Caki2 (cell line): Measurements from ENCODE around the gene MRPL52. TPM values are rescaled to one million over a fixed set of nuclear protein-coding genes. Genes with fewer than 3 reads are reported as not detected.
"Not testable (repeated sequence)": the region's sequence is repeated elsewhere in the genome, so short reads cannot be mapped to it uniquely, and the experiment has no call there.

ENCODE experiments used
- DNase-seq: peaks from one replicate; pipeline ENCODE4 v3.0.0-alpha.2; 2015; ENCODE audit warnings: low read depth
- in situ Hi-C: cut with HindIII; loops from 2 replicates; pipeline ENCODE4 v1.10.0; 2016; ENCODE audit warnings: low sequenced_read_pairs, low pct_unique_long_range_greater_than_20kb, mixed read lengths
- total RNA-seq: library from RNA; depleted of rRNA; stranded (reverse); fragments of >200 nt; shearing (Covaris generic); gene quantifications from 2 replicates; pipeline ENCODE4 v1.2.3, GENCODE V29; 2014; ENCODE audit warnings: low replicate concordance

MRPL52 gene
- total RNA-seq, 1 experiment from 2014 or later: 81.2 TPM

DNA sequence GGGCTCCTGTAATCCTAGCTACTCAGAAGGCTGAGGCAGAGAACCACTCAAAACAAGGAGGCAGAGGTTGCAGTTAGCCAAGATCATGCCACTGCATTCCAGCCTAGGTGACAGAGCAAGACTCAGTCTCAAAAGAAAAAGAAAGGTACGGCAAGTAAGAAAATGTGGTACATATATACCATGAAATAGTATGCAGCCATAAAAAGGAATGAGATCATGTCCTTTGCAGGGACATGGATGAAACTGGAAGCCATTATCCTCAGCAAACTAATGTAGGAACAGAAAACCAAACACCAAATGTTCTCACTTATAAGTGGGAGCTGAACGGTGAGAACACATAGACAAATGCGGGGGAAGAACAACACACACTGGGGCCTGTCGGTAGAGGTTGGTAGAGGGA lies 24.5 kb upstream of the MRPL52 start:
- in situ Hi-C loops, DNase-seq: not testable (repeated sequence)

DNA sequence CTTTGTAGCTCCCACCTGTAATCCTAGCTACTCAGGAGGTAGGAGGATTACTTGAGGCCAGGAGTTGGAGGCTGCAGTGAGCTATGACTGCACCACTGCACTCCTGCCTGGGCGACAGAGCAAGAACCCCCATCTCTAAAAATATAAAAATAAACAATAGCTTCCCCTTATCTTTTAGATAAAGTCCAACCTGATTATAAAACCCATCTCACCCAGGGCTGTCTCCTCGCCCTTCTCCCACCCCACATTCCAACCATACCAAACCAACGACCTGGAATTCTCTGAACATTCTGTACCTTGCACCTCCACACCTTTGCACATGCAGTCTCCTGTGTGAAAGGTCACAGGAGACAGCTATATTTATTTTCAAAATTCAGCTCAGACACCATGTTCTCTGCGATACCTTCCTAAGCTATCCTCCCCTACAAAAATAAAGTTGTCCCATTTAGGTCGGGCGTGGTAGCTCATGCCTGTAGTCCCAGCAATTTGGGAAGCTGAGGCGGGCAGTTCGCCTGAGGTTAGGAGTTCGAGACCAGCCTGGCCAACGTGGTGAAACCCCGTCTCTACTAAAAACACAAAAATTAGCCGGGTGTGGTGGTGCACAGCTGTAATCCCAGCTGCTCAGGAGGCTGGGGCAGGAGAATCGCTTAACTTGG lies 22.1 kb upstream of the MRPL52 start:
- no peak for DNase-seq
- in situ Hi-C loops: no loop called here

DNA sequence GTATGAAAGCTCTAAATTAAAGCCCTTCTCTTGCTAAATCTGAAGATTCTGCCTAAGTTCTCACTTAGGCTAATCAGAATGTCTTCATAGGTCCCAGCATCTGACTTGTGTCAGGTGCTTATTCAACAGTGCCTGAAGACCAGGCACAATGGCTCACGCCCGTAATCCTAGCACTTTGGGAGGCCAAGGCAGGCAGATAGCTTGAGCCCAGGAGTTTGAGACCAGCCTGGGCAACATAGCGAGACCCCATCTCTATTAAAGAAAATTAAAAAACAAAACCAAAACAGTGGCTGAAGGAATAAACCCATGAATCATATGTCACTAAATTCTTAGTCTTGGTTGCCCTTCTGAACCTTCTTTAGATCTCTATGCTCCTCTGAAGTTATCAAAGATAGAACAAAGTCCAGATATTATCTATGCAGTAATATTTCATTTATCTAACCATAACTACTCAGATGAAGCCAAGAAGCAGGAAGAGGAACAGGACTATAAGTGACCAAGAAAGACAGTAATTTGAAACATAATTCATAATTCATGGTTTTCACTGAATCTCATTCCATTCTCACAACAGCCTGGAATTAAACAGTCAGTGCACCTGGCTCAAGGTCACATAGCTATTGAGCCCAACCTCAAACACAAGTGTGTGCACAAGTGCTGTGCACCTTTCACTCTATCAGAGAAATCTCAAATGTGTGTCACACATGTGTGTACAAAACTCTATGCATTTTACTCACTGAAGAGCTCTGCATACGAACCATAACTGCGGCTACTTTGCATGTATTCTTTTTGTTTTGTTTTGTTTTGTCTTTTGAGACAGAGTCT lies 21.1 kb upstream of the MRPL52 start:
- DNase-seq: no peak
- in situ Hi-C loops: no loop called here

DNA sequence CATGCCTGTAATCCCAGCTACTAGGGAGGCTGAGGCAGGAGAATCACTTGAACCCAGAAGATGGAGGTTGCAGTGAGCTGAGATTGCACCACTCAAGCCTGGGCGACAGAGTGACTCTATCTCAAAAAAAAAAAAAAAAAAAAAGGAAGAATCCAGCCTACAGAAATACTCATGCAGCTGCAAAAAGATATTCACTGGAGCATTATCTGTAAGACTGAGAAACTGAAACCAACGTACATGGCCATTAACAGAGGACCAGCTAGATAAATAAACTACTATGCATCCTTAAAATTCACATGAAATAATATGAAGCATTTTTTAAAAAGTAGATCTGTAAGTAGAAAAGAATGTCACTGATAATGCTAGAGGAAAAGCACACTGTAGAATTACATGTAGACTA lies 18.0 kb upstream of the MRPL52 start:
- in situ Hi-C loops: no loop called here
- no peak for DNase-seq

DNA sequence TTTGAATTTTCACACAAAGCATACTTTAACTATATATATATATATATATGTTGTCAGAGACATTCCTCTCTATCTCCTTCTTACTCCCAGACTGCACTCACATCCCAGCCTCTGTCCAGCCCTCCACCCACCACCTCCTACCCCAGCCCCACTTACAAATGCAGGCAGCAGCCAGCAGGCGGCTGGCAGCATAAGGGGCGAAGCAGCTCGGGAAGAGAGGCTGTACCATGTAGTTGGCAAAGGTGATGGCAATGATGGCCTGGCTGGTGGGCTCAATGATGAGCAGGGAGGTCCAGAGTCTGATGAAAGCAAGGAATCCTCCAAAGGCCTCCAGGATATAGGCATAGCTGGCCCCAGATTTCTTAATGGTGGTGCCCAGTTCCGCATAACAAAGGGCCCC lies 16.9 kb upstream of the MRPL52 start:
- no peak for DNase-seq
- in situ Hi-C loops: no loop called here

DNA sequence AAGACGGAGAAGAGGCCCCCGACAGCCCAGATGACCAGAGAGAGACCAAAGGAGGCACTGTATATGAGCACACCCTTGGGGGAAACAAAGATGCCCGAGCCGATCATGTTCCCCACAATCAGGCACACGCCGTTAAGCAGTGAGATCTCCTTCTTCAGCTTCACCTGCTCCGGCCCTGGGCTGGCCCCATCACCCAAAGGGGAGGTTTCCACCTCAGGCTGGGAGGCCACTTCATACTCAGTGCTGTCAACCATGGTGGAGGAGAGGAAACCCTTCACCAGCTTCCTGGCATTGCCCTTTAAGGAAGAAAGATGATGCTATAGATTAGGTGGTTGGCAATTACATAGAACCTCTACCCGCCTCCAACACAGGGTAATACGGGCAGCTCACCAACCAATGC lies 16.5 kb upstream of the MRPL52 start:
- in situ Hi-C loops: no loop called here
- no peak for DNase-seq

DNA sequence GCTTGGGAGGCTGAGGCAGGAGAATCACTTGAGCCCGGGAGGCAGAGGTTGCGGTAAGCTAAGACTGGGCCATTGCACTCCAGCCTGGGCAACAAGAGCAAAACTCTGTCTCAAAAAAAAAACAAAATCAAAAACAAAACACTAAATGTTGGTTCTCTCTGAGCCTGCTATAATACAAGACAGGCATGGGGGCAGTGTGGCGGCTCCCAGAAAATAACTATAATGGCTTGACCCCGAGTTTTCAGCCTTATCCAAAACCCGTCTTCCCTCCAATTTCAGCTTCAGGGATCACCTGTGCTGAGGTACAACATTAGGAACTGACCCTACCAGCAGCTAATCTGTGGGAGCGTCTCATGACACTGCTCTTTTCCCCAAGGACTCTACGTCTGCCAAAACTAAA lies 15.3 kb upstream of the MRPL52 start:
- in situ Hi-C loops: no loop called here
- DNase-seq: no peak

DNA sequence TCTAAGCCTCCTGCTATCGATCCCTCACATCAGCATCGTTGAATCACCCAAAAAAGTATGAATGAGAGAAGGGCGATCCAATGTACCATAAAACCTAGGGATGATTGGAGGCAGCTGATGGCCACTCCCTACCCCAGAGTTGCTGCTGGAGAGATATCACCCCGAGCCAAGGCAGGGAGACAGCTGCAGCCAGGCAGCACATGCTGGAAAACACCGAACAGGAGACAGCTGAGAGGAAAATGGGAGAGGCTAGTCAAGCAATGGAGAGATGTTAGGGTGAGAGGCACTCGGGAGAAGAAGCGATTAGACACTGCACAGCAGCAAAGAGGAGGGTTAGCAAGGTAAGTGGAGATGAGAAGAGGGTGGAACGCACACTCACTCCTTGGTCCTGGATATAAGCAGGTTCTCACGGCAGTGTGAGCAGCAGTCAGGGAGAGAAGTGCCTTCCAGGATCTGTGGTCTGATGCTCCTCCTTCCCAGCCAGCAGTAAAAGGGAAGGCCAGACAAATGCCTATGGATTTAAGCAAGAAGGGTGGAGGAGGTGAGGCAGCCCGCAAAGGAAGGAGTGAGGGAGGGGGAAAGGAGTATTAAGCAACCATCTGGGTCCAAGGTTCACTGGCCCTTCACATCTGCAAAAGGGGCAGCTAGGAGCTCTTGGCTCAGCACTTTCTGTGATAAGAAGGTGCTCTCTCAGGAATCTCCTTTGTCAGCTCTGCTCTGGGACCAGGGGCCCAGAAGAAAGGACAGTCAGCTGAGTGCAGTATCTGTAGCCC lies 14.6 kb upstream of the MRPL52 start, which contains the start of gene SLC7A7:
TSS of gene SLC7A7 (minus strand) at position 495 of the 773 bp plus-strand sequence. CDS start 2,037 bp downstream, outside the sequence.
- in situ Hi-C loops: no loop called here

DNA sequence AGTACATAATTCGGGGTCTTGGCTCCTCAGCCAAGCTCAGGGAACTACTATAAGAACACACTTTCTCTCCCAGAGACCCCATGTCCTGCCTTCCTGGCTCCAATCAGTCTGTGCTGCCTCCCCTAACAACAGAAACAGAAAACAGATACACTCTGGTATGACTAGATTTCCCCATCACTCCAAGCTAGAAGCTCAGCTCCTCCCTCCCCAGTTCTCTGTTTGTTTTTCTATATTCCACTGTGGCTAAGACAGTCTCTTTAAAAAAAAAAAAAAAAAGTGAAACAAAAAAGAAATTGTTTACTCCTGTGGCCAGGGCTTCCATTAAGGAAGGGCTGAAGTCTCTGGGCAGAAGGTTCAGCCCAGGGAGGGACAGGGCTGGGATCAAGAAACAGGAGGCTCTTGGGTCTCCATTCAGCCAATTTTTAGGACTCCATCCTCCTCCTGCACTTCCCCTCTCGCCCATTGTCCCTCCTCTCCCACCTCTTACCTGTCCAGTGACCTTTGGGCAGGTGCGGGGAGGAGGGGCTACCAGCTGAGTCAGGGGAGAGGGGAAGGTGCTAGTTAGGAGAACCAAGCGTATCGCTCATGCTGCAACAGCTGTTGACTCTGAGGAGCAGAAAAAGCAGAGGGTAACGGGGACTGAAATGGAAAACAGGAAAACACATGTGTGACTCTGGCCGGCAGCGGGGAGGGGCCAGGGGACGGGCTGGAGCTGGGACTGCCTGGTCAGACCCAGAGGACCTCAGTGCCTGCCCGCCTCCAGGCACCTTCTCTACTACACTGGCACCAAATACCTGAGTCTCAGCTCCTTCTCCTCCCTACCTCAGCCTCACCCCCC lies 10.3 kb upstream of the MRPL52 start:
- in situ Hi-C loops: no loop called here

More for the DNA sequence above, 14.6 kb upstream of the MRPL52 start, which contains the start of gene SLC7A7:
- no peak for DNase-seq

DNA sequence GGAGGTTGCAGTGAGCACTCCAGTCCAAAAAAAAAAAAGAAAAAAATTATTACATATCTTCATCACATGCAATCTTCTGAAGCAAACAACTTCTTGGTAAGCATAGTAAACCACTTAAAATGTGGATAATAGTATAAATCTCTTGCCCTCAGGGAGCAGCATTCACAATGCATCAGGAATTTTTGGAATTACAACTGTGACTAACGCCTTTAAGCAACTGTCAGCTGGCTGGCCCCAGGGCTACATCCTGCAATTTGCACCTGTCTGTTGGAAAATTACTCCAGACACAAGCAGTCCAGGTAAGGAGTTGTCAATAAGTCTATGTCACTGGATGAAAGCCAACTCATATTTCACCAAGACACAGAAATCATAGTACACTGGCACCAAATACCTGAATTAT lies 9.0 kb upstream of the MRPL52 start:
- DNase-seq: no peak
- in situ Hi-C loops: no loop called here

More for the DNA sequence above, 10.3 kb upstream of the MRPL52 start:
- DNase-seq: peak; percentile 56

DNA sequence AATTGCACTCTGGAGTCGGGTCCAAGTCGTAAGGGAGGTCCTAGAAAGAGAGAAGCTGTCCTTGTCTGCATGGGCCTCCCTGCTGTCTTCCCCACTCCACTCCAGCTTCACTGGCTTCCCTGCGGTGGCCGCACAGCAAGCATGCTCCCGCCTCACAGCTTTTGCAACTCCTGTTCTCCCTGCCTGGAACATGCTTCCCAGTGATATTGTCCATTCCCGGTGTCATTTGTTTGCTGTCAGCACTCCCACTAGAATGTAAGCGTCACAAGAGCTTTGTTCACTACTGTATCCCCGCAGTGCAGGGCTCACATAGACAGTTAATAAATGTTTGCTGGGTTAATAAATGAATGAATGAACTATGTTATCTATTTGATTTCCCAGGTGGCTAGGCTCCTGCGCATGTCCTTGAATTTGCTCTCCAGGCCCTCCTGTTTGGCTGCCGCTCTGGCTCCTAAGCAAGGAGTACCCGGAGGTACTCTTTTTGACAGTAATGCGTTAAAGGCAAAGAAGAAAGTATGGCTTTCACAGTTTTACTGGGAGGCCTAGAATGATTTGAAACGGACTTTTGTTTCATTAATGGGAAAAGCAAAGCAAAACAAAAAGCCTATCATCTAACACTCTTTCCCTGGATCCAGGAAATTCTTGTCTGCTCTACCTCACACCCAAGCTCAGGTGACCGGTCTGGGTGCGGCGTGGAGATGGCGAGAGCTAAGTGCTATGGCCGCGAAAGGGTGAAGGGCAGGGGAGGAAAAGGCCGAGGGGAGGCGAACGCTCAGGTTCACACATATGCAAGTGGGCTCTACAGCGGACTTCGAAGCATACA lies 8.3 kb upstream of the MRPL52 start:
- peak; percentile 56 for DNase-seq
- in situ Hi-C loops: no loop called here

DNA sequence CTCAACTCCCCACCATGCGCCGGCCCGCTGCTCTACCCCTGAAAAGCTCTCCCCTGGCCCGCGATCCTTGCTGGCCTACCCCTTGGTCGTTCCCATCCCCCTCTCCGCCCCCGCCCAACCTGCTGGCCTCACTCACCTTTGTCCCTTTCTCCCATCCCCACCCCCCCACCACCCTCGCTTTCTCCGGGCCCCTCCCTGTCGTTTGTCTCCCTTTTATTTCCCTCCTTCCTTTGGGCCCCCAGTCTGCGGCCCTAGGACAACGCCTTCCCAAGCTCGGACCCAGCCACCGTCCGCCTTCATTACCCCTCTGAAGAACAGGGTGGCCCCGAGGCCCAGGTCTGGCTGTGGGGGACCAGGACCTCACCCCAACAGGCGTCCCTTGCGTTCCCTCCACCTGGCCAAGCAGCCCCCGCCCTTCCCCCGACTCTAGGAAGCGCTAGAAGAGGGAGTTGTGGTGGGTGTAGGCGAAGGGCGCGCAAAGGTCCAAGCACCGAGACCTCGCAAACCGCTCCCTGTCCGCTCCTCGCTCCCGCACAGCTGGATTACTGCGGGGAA lies 7.6 kb upstream of the MRPL52 start:
- no peak for DNase-seq
- in situ Hi-C loops: no loop called here

DNA sequence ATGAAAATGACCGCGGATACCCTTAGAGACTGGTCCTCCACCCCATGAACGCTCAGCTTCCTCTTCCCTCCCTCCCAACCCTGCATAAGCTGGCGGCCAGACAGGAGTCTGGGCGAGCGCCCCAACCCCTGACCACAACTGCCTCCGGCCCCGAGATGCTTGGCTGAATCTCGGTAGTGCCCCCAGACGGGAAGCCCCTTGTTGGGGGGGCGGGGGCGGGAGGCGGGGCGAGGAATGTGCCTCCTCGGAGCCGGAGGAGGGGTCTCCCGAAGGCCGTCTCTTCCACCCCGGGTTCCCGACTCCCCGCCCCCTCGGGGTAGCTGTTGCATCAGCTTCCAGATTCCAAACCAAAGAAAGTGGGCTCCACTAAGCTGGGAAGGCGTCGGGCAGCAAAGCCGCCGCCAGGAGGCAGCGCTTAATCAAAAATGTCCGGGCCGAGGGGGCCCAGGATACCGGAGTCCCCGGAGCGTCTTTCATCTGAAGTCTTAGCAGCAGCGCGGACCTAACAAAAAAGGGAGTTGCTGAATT lies 7.1 kb upstream of the MRPL52 start:
- no peak for DNase-seq
- in situ Hi-C loops: no loop called here

DNA sequence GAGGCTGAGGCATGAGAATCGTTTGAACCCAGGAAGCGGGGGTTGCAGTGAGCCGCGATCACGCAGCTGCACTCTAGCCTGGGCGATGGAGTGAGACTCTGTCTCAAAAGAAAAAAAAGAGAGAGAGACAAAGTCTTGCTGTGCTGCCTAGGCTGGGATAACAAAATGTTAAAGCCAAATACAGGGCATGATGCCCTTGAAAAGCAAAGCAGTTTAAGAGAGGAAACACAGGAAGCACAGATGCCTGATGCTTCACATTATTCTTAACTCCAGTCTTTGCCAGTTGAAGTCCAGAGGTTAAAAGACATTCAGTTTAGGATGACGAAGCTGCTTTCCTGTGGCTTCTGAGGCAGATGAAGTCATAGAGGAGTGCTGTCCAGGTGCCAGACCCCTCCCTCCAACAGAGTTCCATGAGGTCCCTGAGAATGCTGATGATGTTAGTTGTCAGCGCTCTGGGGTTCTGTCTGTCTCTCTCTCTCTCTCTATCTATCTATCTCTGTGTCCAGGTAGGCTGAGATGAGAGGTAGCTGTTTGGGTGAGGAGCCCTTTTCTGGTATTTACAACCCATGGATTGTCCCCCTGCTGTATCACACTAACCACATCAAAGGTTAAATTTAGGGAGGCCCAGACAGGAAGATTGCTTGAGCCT lies 4.9 kb upstream of the MRPL52 start:
- peak; percentile 77 for DNase-seq
- in situ Hi-C loops: no loop called here

DNA sequence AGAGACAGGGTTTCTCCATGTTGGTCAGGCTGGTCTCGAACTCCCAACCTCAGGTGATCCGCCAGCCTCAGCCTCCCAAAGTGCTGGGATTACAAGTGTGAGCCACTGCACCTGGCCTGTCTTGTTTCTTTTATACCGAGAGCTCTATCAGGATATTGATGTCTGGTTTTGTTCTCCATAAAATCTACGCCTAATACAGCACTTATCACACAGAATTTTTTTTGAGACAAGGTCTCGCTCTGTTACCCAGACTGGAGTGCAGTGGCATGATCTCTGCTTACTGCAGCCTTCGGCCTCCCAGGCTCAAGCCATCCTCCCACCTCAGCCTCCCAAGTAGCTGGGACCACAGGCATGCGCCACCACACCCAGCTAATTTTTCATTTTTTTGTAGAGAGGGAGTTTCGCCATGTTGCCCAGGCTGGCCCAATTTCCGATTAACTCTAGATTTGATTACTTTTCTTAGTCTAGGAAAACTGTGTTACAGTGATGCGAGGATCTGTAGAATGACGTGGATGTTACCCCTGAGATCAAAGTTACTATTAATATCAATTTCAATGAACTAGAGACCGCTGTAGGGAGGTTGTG lies 519 bp upstream of the MRPL52 start:
- in situ Hi-C loops, DNase-seq: not testable (repeated sequence)

DNA sequence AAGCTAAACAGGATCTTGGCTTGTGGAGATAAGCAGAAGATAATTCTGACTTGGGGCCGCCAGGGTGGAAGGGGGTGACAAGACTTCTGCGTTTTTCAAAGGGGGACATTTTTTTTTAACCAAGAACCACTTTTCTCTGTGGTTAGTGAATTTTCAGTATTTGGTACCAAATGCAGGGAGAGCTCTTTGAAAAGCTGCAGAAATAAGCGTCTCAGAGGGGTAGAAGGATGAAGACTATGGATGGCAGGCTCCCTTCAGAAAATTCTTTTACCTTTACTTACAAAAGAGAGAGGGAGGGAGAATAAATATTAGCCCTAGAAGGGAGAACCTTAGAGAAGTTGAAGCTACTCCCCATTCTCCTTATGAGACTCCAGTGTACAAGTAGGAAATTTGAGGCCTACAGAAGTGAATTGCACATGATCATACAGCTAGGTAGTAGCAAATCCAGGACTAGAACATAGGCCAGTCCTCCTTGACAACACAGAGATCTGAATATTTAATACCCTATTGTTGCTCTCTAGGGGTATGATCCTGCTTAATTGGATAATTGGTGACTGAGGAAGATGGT lies 840 bp downstream of the MRPL52 start:
- DNase-seq: no peak
- in situ Hi-C loops: no loop called here
